Neuronal stem cell (in vitro differentiated cells): ENCODE results near the gene USP6.
"Not testable (repeated sequence)": the region's sequence is repeated elsewhere in the genome, so short reads cannot be mapped to it uniquely, and the experiment has no call there.

Experiments used
- DNase-seq: peaks from one replicate; pipeline ENCODE4 v3.0.0-alpha.2; 2013; ENCODE audit warnings: low spot score
- H2AFZ ChIP-seq: one replicate; pipeline ENCODE4 v1.6.1; 2013; ENCODE audit warnings: mild to moderate bottlenecking, low read length, inconsistent platforms
- H2AK5ac ChIP-seq: 2 replicates; pipeline ENCODE4 v1.6.1; 2013; ENCODE audit warnings: low read depth, mild to moderate bottlenecking, inconsistent platforms, low read length, moderate library complexity, mixed read lengths
- H2BK120ac ChIP-seq: 2 replicates; pipeline ENCODE4 v1.6.1; 2013; ENCODE audit warnings: low read depth, mild to moderate bottlenecking, inconsistent platforms, low read length, moderate library complexity, mixed read lengths
- H2BK12ac ChIP-seq: one replicate; pipeline ENCODE4 v1.6.1; 2013; ENCODE audit warnings: low read length, inconsistent platforms
- H2BK15ac ChIP-seq: 2 replicates; pipeline ENCODE4 v1.6.1; 2013; ENCODE audit warnings: mild to moderate bottlenecking, low read length, inconsistent platforms, mixed read lengths
- H2BK5ac ChIP-seq: one replicate; pipeline ENCODE4 v1.6.1; 2013; ENCODE audit warnings: inconsistent platforms, mild to moderate bottlenecking, low read length, moderate library complexity
- H3K14ac ChIP-seq: one replicate; pipeline ENCODE4 v1.6.1; 2013; ENCODE audit warnings: low read length, inconsistent platforms
- H3K18ac ChIP-seq: 2 replicates; pipeline ENCODE4 v1.6.1; 2013; ENCODE audit warnings: low read length, inconsistent platforms
- H3K23ac ChIP-seq: 2 replicates; pipeline ENCODE4 v1.6.1; 2013; ENCODE audit warnings: low read depth, mild to moderate bottlenecking, mixed read lengths, low read length, inconsistent platforms; ENCODE audit not compliant: poor library complexity
- H3K27ac ChIP-seq: replicated peaks from 3 replicates; pipeline ENCODE4 v1.5.1; 2013; ENCODE audit warnings: low read length, inconsistent platforms
- H3K27me3 ChIP-seq, 3 experiments: 2 replicates each; pipeline ENCODE4 v1.6.1; 2013; ENCODE audit warnings: low read length in 3 of 3, mild to moderate bottlenecking in 2 of 3, inconsistent platforms in 1 of 3, low read depth in 1 of 3, mixed read lengths in 1 of 3, moderate library complexity in 1 of 3; ENCODE audit not compliant: control insufficient read depth in 3 of 3, insufficient read depth in 3 of 3
- H3K36me3 ChIP-seq, 2 donors: replicated peaks in 1 of 2; 2 replicates each; pipeline ENCODE4 v1.6.1; 2013; ENCODE audit warnings: low read length in 2 of 2; ENCODE audit not compliant: control insufficient read depth in 2 of 2, insufficient read depth in 2 of 2
- H3K4ac ChIP-seq: 2 replicates; pipeline ENCODE4 v1.6.1; 2013; ENCODE audit warnings: inconsistent platforms, mild to moderate bottlenecking, low read length, moderate library complexity
- H3K4me1 ChIP-seq, 2 donors: 1 replicate in 1 of 2; 2 replicates in 1 of 2; pipeline ENCODE4 v1.6.1; 2013; ENCODE audit warnings: low read length in 2 of 2, low read depth in 1 of 2; ENCODE audit not compliant: control insufficient read depth in 2 of 2, insufficient read depth in 1 of 2
- H3K4me2 ChIP-seq: one replicate; pipeline ENCODE4 v1.6.1; 2013; ENCODE audit warnings: mild to moderate bottlenecking, low read length, inconsistent platforms; ENCODE audit not compliant: insufficient read depth, poor library complexity, severe bottlenecking
- H3K4me3 ChIP-seq, 2 donors: 2 replicates each; pipeline ENCODE4 v1.5.1; 2013; ENCODE audit warnings: low read length in 2 of 2, mild to moderate bottlenecking in 2 of 2, inconsistent platforms in 1 of 2, moderate library complexity in 1 of 2
- H3K79me1 ChIP-seq: one replicate; pipeline ENCODE4 v1.6.1; 2013; ENCODE audit warnings: low read depth, mild to moderate bottlenecking, inconsistent platforms, low read length, moderate library complexity
- H3K9ac ChIP-seq: one replicate; pipeline ENCODE4 v1.6.1; 2013; ENCODE audit warnings: mild to moderate bottlenecking, low read depth, low read length, inconsistent platforms; ENCODE audit not compliant: poor library complexity
- H3K9me3 ChIP-seq, 2 donors: replicated peaks in 1 of 2; 2 replicates each; pipeline versions ENCODE3 to v1.6.1; 2013; ENCODE audit warnings: low read length in 2 of 2, mild to moderate bottlenecking in 2 of 2, inconsistent platforms in 1 of 2, low read depth in 1 of 2, mixed read lengths in 1 of 2, moderate library complexity in 1 of 2; ENCODE audit not compliant: control insufficient read depth in 2 of 2, insufficient read depth in 1 of 2
- H4K8ac ChIP-seq: one replicate; pipeline ENCODE4 v1.6.1; 2013; ENCODE audit warnings: low read depth, mild to moderate bottlenecking, inconsistent platforms, low read length, moderate library complexity
- H4K91ac ChIP-seq: one replicate; pipeline ENCODE4 v1.6.1; 2013; ENCODE audit warnings: low read length, low read depth, mild to moderate bottlenecking, inconsistent platforms; ENCODE audit not compliant: poor library complexity
- WGBS, 2 donors: extraction: QIAGEN DNeasy Blood & Tissue Kit; methylation state at CpG; one replicate each; pipeline ENCODE4 v1.1.7; 2013; ENCODE audit warnings: missing lambda C conversion rate in 2 of 2, mixed read lengths in 1 of 2; ENCODE audit not compliant: insufficient read length in 2 of 2, insufficient replicate concordance in 1 of 2; ENCODE audit errors: extremely low coverage in 2 of 2; 5-methylcytosine and 5-hydroxymethylcytosine counted together

USP6 gene

DNA sequence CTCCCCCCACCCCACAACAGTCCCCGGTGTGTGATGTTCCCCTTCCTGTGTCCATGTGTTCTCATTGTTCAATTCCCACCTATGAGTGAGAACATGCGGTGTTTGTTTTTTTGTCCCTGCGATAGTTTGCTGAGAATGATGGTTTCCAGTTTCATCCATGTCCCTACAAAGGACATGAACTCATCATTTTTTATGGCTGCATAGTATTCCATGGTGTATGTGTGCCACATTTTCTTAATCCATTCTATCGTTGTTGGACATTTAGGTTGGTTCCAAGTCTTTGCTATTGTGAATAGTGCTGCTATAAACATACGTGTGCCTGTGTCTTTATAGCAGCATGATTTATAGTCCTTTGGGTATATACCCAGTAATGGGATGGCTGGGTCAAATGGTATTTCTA lies 101.7 kb downstream of the USP6 start:
- H3K27me3 ChIP-seq, H2AK5ac ChIP-seq, H3K9me3 ChIP-seq, H4K8ac ChIP-seq, H3K14ac ChIP-seq, H3K4ac ChIP-seq, H2BK5ac ChIP-seq, H3K18ac ChIP-seq, H3K9ac ChIP-seq, H3K23ac ChIP-seq, H3K4me2 ChIP-seq, H2BK120ac ChIP-seq, H2BK12ac ChIP-seq, H3K4me3 ChIP-seq, H4K91ac ChIP-seq, H3K4me1 ChIP-seq, H2BK15ac ChIP-seq, H3K27ac ChIP-seq, H3K79me1 ChIP-seq, DNase-seq, H2AFZ ChIP-seq: not testable (repeated sequence)
- H3K36me3 ChIP-seq: peaks cover 7 to 30% of the 10 kb centered on the region in 2 donors
- WGBS, 2 donors: no CpG with 5 or more reads among the region's 5 CpGs

DNA sequence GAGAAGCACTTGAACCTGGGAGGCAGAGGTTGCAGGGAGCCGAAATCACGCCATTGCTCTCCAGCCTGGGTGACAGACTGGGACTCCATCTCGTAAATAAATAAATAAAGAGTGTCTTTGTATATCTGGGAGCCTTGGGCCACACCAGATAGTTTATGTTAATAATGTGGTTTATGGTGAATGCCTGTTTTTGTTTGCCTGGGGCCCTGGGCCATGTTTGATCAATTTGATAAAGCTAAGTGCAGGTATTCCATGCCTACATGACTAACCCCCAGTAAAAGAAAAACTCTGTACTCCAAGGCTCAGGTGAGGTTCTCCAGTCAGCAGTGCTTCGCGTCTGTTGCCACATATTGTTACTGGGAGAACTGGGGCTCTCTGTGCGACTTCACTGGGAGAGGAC lies 103.7 kb downstream of the USP6 start:
- Histone ChIP-seq H4K8ac (no peak overlapping the region), H3K4me2 (no peak overlapping the region), H2BK12ac (no peak overlapping the region), H3K4me3 (no peak overlapping the region), H3K14ac (no peak overlapping the region), H3K9me3 (no peaks in the 10 kb centered on the region), H2AFZ (no peak overlapping the region), H3K18ac (no peak overlapping the region), H3K27me3 (no peaks in the 10 kb centered on the region), H4K91ac (no peak overlapping the region), H3K23ac (no peak overlapping the region), H2BK120ac (no peak overlapping the region), H3K4ac (no peak overlapping the region), H3K36me3 (peaks cover 9 to 27% of the 10 kb centered on the region in 2 donors), H3K9ac (no peak overlapping the region), H2AK5ac (no peak overlapping the region), H2BK15ac (no peak overlapping the region), H3K4me1 (no peaks in the 10 kb centered on the region), H3K79me1 (no peaks in the 10 kb centered on the region), H2BK5ac (no peak overlapping the region), H3K27ac (no peak overlapping the region)
- no peak for DNase-seq
- WGBS, 2 donors: no CpG with 5 or more reads among the region's 6 CpGs

DNA sequence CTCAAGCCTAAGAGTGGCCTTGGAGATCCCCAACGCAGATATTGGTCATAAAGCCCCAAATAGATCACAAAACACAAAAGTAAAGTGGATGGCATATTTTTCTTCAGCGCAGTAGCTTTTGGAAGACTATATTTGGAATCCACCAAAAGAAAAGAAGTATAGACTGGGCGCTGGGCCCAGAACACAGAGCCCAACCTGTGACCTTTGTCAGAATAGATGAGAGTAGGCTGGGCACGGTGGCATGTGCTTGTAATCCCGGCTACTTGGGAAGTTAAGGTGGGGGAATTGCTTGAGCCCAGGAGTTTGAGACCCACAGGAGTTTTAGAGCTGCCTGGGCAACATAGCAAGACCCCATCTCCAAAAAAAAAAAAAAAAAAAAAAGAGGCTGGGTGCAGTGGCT lies 104.2 kb downstream of the USP6 start:
- Histone ChIP-seq H2AFZ (no peak overlapping the region), H3K18ac (no peak overlapping the region), H3K9ac (no peak overlapping the region), H4K91ac (no peak overlapping the region), H3K27ac (no peak overlapping the region), H3K4me1 (no peaks in the 10 kb centered on the region), H3K14ac (no peak overlapping the region), H3K4me2 (no peak overlapping the region), H3K4ac (no peak overlapping the region), H2BK12ac (no peak overlapping the region), H4K8ac (no peak overlapping the region), H2AK5ac (no peak overlapping the region), H2BK120ac (no peak overlapping the region), H3K27me3 (no peaks in the 10 kb centered on the region), H3K79me1 (no peaks in the 10 kb centered on the region), H3K36me3 (peaks cover 10 to 23% of the 10 kb centered on the region in 2 donors), H2BK5ac (no peak overlapping the region), H3K4me3 (no peak overlapping the region), H2BK15ac (no peak overlapping the region), H3K9me3 (no peaks in the 10 kb centered on the region), H3K23ac (no peak overlapping the region)
- WGBS, 2 donors: no CpG with 5 or more reads among the region's 5 CpGs
- no peak for DNase-seq

DNA sequence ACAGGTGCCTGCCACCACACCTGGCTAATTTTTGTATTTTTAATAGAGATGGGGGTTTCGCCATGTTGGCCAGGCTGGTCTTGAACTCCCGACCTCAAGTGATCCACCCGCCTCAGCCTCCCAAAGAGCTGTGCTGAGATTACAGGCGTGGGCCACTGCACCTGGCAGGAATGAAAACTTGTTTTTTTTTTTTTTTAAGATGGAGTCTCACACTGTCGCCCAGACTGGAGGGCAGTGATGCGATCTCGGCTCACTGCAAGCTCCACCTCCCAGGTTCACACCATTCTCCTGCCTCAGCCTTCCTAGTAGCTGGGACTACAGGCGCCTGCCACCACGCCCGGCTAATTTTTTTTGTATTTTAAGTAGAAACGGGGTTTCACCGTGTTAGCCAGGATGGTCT lies 106.1 kb downstream of the USP6 start:
- H4K91ac ChIP-seq, H3K79me1 ChIP-seq, H2AFZ ChIP-seq, H3K4me3 ChIP-seq, H3K23ac ChIP-seq, H3K4me2 ChIP-seq, H2AK5ac ChIP-seq, H3K9me3 ChIP-seq, H2BK12ac ChIP-seq, H3K4ac ChIP-seq, H4K8ac ChIP-seq, H3K18ac ChIP-seq, H2BK120ac ChIP-seq, DNase-seq, H3K27me3 ChIP-seq, H2BK15ac ChIP-seq, H3K27ac ChIP-seq, H3K4me1 ChIP-seq, H3K9ac ChIP-seq, H2BK5ac ChIP-seq, H3K14ac ChIP-seq: not testable (repeated sequence)
- WGBS, 2 donors: no CpG with 5 or more reads among the region's 12 CpGs
- H3K36me3 ChIP-seq: peaks cover 7 to 11% of the 10 kb centered on the region in 2 donors
